Measurements from ENCODE around the gene SLC25A41. TPM values are rescaled to one million over a fixed set of nuclear protein-coding genes. Genes with fewer than 3 reads are reported as not detected.

SLC25A41 gene
- total and polyA plus RNA-seq, 11 donors: 0.17 to 1.4 (median 0.50) TPM; not detected in 2

GRCh38 chr19:6412447-6413091 is 21.0 kb downstream of the SLC25A41 start:
- 39 to 68% (median 48%) methylated on average over 9 to 15 of the region's 15 CpGs for WGBS, 4 donors
- H3K9me3 ChIP-seq: no peaks in the 10 kb centered on the region
- no peak overlapping the region for H3K4me3 ChIP-seq
- DNase-seq: no peak
- TF ChIP-seq POLR2A (IDR thresholded peaks at IDR 0.05) (no peak), CTCF (IDR thresholded peaks at IDR 0.05) (peak; percentile 23 to 65 (median 49))
- peak overlapping the region in 3 of 12 donors; percentile 33 to 39 (median 39) for H3K27ac ChIP-seq
- peak; percentile 26 to 37 (median 32) for ATAC-seq
- H3K4me1 ChIP-seq: peaks cover 0 to 12% (median 1%) of the 10 kb centered on the region in 12 donors
- intact Hi-C loops (cut with DNase I): loop anchor here in 1 of 10 donors (10.0 kb wide), 1 partner anchor 208 kb away; no protein-coding TSS in a partner anchor
- peaks cover 0 to 44% (median 40%) of the 10 kb centered on the region in 9 donors for H3K36me3 ChIP-seq
- H3K27me3 ChIP-seq: no peaks in the 10 kb centered on the region

GRCh38 chr19:6412061-6412446 is 21.5 kb downstream of the SLC25A41 start:
- intact Hi-C loops (cut with DNase I): loop anchor here in 1 of 10 donors (10.0 kb wide), 1 partner anchor 207 kb away; no protein-coding TSS in a partner anchor
- no peaks in the 10 kb centered on the region for H3K27me3 ChIP-seq
- peaks cover 0 to 39% (median 35%) of the 10 kb centered on the region in 9 donors for H3K36me3 ChIP-seq
- peaks cover 0 to 12% (median 1%) of the 10 kb centered on the region in 12 donors for H3K4me1 ChIP-seq
- H3K9me3 ChIP-seq: no peaks in the 10 kb centered on the region
- no peak overlapping the region for H3K27ac ChIP-seq
- DNase-seq (no peak), ATAC-seq (peak in 2 of 4 donors; percentile 6 to 7)
- 64 to 70% (median 69%) methylated on average over 6 to 12 of the region's 12 CpGs for WGBS, 4 donors
- no peak overlapping the region for H3K4me3 ChIP-seq
- TF ChIP-seq CTCF (IDR thresholded peaks at IDR 0.05): no peak
- TF ChIP-seq POLR2A (IDR thresholded peaks at IDR 0.05): no peak

GRCh38 chr19:6409346-6409745 is 24.2 kb downstream of the SLC25A41 start:
- Histone ChIP-seq H3K27me3 (no peaks in the 10 kb centered on the region), H3K4me1 (peaks cover 0 to 12% (median 1%) of the 10 kb centered on the region in 12 donors), H3K27ac (no peak overlapping the region), H3K4me3 (no peak overlapping the region), H3K9me3 (no peaks in the 10 kb centered on the region), H3K36me3 (peaks cover 0 to 12% (median 8%) of the 10 kb centered on the region in 9 donors)
- no peak for ATAC-seq
- intact Hi-C loops (cut with DNase I): no loop called here
- WGBS, 4 donors: 87 to 95% (median 93%) methylated on average over 6 of the region's 6 CpGs
- no peak for TF ChIP-seq CTCF (IDR thresholded peaks at IDR 0.05)
- TF ChIP-seq POLR2A (IDR thresholded peaks at IDR 0.05): no peak
- no peak for DNase-seq

GRCh38 chr19:6406401-6406800 is 27.2 kb downstream of the SLC25A41 start:
- WGBS, 4 donors: 83 to 86% (median 83%) methylated on average over 5 of the region's 5 CpGs
- no peak for ATAC-seq

More at GRCh38 chr19:6406401-6406800, 27.2 kb downstream of the SLC25A41 start:
- intact Hi-C loops (cut with DNase I): no loop called here
- DNase-seq: no peak
- no peaks in the 10 kb centered on the region for H3K9me3 ChIP-seq
- H3K27me3 ChIP-seq: no peaks in the 10 kb centered on the region
- no peak overlapping the region for H3K27ac ChIP-seq
- H3K4me1 ChIP-seq: no peaks in the 10 kb centered on the region
- H3K36me3 ChIP-seq: no peaks in the 10 kb centered on the region
- H3K4me3 ChIP-seq: no peak overlapping the region
- TF ChIP-seq POLR2A (IDR thresholded peaks at IDR 0.05) (no peak), CTCF (IDR thresholded peaks at IDR 0.05) (no peak)
